PC-9 (cell line): ENCODE results near the gene PPP1CA.

ENCODE experiments used
- EZH2 ChIP-seq: fragments of 200-600 bp; sonication (generic); IDR thresholded peaks from 2 replicates; pipeline ENCODE4 v1.8.0; 2017; ENCODE audit warnings: antibody characterized with exemption, low read depth
- TF ChIP-seq, protein P1 (sequence below): fragments of 200-600 bp; sonication (generic); conservative IDR thresholded peaks from 2 replicates; pipeline ENCODE4 v1.6.1; 2017; ENCODE audit warnings: mixed run types, antibody characterized with exemption, mild to moderate bottlenecking, moderate library complexity

- TF ChIP-seq, protein P1, sequence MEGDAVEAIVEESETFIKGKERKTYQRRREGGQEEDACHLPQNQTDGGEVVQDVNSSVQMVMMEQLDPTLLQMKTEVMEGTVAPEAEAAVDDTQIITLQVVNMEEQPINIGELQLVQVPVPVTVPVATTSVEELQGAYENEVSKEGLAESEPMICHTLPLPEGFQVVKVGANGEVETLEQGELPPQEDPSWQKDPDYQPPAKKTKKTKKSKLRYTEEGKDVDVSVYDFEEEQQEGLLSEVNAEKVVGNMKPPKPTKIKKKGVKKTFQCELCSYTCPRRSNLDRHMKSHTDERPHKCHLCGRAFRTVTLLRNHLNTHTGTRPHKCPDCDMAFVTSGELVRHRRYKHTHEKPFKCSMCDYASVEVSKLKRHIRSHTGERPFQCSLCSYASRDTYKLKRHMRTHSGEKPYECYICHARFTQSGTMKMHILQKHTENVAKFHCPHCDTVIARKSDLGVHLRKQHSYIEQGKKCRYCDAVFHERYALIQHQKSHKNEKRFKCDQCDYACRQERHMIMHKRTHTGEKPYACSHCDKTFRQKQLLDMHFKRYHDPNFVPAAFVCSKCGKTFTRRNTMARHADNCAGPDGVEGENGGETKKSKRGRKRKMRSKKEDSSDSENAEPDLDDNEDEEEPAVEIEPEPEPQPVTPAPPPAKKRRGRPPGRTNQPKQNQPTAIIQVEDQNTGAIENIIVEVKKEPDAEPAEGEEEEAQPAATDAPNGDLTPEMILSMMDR, result no peak
- TF ChIP-seq EZH2, result no peak
Measured at GRCh38 chr11:67423891-67424613, 22.4 kb upstream of the PPP1CA start.
